ENCODE results near the gene DDIAS. TPM values are rescaled to one million over a fixed set of nuclear protein-coding genes. Genes with fewer than 3 reads are reported as not detected.

The DDIAS gene
- total and polyA plus RNA-seq, 2 donors (not counting 1 experiment from before 2014, with no cell fraction given): 1.7 to 3.3 TPM

DNA sequence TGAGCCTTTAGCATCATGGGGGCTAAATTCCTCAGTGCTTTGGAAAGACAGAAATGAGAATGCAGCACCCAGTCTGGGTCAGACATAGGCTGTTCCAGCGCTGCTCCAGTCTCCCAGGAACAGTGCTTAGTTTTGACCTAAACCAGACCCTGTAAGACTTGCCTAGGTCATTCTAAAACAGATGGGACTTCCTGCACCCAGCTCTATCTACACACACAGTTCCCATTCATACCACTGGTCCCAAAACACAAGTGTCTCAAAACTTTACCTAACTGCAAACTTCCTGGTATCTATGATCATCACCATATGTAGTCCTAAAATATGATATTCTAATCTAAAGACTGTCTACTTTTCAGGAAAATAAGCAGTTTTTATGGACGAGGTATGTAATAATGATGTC is 39.2 kb upstream of the DDIAS start:
- H3K27ac Mint-ChIP-seq: no peak overlapping the region
- Histone ChIP-seq H3K36me3 (replicated peaks in 1 of 2; ENCODE audit: control extremely low read depth in 1 of 2, control insufficient read depth in 1 of 2, extremely low read depth in 1 of 2, insufficient read depth in 2 of 2, low read length in 1 of 2) (peaks cover 9 to 19% of the 10 kb centered on the region in 2 experiments), H2AFZ (ENCODE audit: insufficient read depth, low read depth, low read length, poor library complexity, severe bottlenecking) (no peak overlapping the region), H3K4me1 (ENCODE audit: control insufficient read depth in 2 of 2, insufficient read depth in 2 of 2, low read length in 2 of 2) (peaks cover 1 to 3% of the 10 kb centered on the region in 2 donors), H3K27ac (ENCODE audit: low read length in 2 of 2) (no peak overlapping the region), H3K4me2 (replicated peaks; ENCODE audit: low read depth, low read length, poor library complexity, severe bottlenecking) (no peak overlapping the region), H3K27me3 (replicated peaks in 1 of 4; ENCODE audit: control extremely low read depth in 1 of 4, control insufficient read depth in 3 of 4, insufficient read depth in 4 of 4, low read length in 3 of 4) (no peaks in the 10 kb centered on the region), H3K9ac (ENCODE audit: low read length) (no peak overlapping the region), H3K9me3 (ENCODE audit: control extremely low read depth in 1 of 3, control insufficient read depth in 2 of 3, insufficient read depth in 1 of 3, low read length in 2 of 3) (no peaks in the 10 kb centered on the region), H3K4me3 (ENCODE audit: control extremely low read depth in 1 of 5, extremely low read depth in 1 of 5, insufficient read depth in 1 of 5, low read depth in 2 of 5, low read length in 4 of 5) (no peak overlapping the region), H3K79me2 (ENCODE audit: control insufficient read depth, insufficient read depth, low read length) (peaks cover 50% of the 10 kb centered on the region), H4K20me1 (ENCODE audit: control insufficient read depth, insufficient read depth, low read length, poor library complexity, severe bottlenecking) (peaks cover 22% of the 10 kb centered on the region)
- peaks cover 7% of the 10 kb centered on the region for H3K4me1 Mint-ChIP-seq
- H3K27me3 Mint-ChIP-seq: no peaks in the 10 kb centered on the region
- ChIA-PET CTCF (interaction anchor here (0.9 to 1.5 kb wide), 3 partner anchors 38 to 387 kb away, joined by 3 to 5 read pairs (median 3); partner anchors contain the start of gene PRCP), POLR2A (no interaction called here)
- 100% methylated on average over 1 of the region's 2 CpGs for WGBS (ENCODE audit: insufficient coverage)
- intact Hi-C loops (cut with micrococcal nuclease): no loop called here
- TF ChIP-seq EZH2 (IDR thresholded peaks at IDR 0.05; ENCODE audit: borderline replicate concordance, insufficient read depth, low read depth, low read length, poor library complexity, severe bottlenecking): no peak
- TF ChIP-seq, protein P1, sequence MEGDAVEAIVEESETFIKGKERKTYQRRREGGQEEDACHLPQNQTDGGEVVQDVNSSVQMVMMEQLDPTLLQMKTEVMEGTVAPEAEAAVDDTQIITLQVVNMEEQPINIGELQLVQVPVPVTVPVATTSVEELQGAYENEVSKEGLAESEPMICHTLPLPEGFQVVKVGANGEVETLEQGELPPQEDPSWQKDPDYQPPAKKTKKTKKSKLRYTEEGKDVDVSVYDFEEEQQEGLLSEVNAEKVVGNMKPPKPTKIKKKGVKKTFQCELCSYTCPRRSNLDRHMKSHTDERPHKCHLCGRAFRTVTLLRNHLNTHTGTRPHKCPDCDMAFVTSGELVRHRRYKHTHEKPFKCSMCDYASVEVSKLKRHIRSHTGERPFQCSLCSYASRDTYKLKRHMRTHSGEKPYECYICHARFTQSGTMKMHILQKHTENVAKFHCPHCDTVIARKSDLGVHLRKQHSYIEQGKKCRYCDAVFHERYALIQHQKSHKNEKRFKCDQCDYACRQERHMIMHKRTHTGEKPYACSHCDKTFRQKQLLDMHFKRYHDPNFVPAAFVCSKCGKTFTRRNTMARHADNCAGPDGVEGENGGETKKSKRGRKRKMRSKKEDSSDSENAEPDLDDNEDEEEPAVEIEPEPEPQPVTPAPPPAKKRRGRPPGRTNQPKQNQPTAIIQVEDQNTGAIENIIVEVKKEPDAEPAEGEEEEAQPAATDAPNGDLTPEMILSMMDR (IDR thresholded peaks at IDR 0.05): no peak
- ATAC-seq (ENCODE audit: low read depth): no peak
- no peak for DNase-seq
- no peak overlapping the region for H3K4me3 Mint-ChIP-seq
- H3K9me3 Mint-ChIP-seq (ENCODE audit: insufficient read depth): no peaks in the 10 kb centered on the region

DNA sequence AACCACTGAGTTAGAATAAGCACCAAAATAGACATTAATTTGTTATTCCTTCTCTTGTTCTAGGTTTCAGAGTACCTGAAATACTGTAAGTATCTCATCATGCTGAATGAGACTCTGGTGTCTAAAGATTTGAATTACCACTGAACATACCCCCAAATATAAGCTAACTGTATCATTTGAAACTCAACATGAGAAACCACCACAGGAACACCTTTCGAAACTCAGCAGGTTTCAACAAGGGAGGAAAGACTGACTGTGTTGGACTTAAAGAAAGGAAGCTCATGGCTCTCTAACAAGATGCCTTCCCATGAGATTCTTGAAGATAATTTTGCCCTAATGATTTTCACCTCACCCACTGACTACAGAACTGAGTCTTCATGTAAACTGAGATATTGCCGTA is 38.3 kb upstream of the DDIAS start:
- Histone ChIP-seq H3K36me3 (replicated peaks in 1 of 2; ENCODE audit: control extremely low read depth in 1 of 2, control insufficient read depth in 1 of 2, extremely low read depth in 1 of 2, insufficient read depth in 2 of 2, low read length in 1 of 2) (peaks cover 7 to 12% of the 10 kb centered on the region in 2 experiments), H3K27me3 (replicated peaks in 1 of 4; ENCODE audit: control extremely low read depth in 1 of 4, control insufficient read depth in 3 of 4, insufficient read depth in 4 of 4, low read length in 3 of 4) (no peaks in the 10 kb centered on the region), H4K20me1 (ENCODE audit: control insufficient read depth, insufficient read depth, low read length, poor library complexity, severe bottlenecking) (peaks cover 20% of the 10 kb centered on the region), H3K4me1 (ENCODE audit: control insufficient read depth in 2 of 2, insufficient read depth in 2 of 2, low read length in 2 of 2) (peaks cover 6% of the 10 kb centered on the region in 2 donors), H2AFZ (ENCODE audit: insufficient read depth, low read depth, low read length, poor library complexity, severe bottlenecking) (no peak overlapping the region), H3K9ac (ENCODE audit: low read length) (no peak overlapping the region), H3K9me3 (ENCODE audit: control extremely low read depth in 1 of 3, control insufficient read depth in 2 of 3, insufficient read depth in 1 of 3, low read length in 2 of 3) (no peaks in the 10 kb centered on the region), H3K79me2 (ENCODE audit: control insufficient read depth, insufficient read depth, low read length) (peaks cover 52% of the 10 kb centered on the region), H3K4me2 (replicated peaks; ENCODE audit: low read depth, low read length, poor library complexity, severe bottlenecking) (no peak overlapping the region), H3K4me3 (ENCODE audit: control extremely low read depth in 1 of 5, extremely low read depth in 1 of 5, insufficient read depth in 1 of 5, low read depth in 2 of 5, low read length in 4 of 5) (no peak overlapping the region), H3K27ac (ENCODE audit: low read length in 2 of 2) (no peak overlapping the region)
- intact Hi-C loops (cut with micrococcal nuclease): no loop called here
- ChIA-PET CTCF (interaction anchor here (0.5 to 1.5 kb wide), 4 partner anchors 37 to 386 kb away, joined by 3 to 5 read pairs (median 3); partner anchors contain the start of gene PRCP), POLR2A (no interaction called here)
- Mint-ChIP-seq H3K27me3 (no peaks in the 10 kb centered on the region), H3K27ac (no peak overlapping the region), H3K4me1 (peaks cover 11% of the 10 kb centered on the region), H3K9me3 (ENCODE audit: insufficient read depth) (no peaks in the 10 kb centered on the region), H3K4me3 (no peak overlapping the region)
- no CpG with 5 or more reads among the region's 2 CpGs for WGBS (ENCODE audit: insufficient coverage)
- no peak for ATAC-seq (ENCODE audit: low read depth)
- TF ChIP-seq EZH2 (IDR thresholded peaks at IDR 0.05; ENCODE audit: borderline replicate concordance, insufficient read depth, low read depth, low read length, poor library complexity, severe bottlenecking): no peak
- TF ChIP-seq, protein P1 (IDR thresholded peaks at IDR 0.05): no peak
- no peak for DNase-seq
